Ishikawa (cell line): ENCODE results near the gene CMTM3.

Experiments used
- CREB1 ChIP-seq: IDR thresholded peaks from 2 replicates; pipeline ENCODE4 v1.6.1; 2012; ENCODE audit warnings: low read depth
- EGR1 ChIP-seq: IDR thresholded peaks from 2 replicates; pipeline ENCODE4 v1.6.1; 2012
- EP300 ChIP-seq: IDR thresholded peaks from 2 replicates; pipeline ENCODE4 v1.6.1; 2012; ENCODE audit warnings: borderline replicate concordance
- FOXM1 ChIP-seq: IDR thresholded peaks from 2 replicates; pipeline ENCODE4 v1.6.1; 2012; ENCODE audit warnings: low read depth, borderline replicate concordance
- RAD21 ChIP-seq: IDR thresholded peaks from 2 replicates; pipeline ENCODE4 v1.6.1; 2012; ENCODE audit warnings: low read depth
- TAF1 ChIP-seq: IDR thresholded peaks from 2 replicates; pipeline ENCODE4 v1.6.1; 2012; ENCODE audit warnings: low read depth, mild to moderate bottlenecking
- YY1 ChIP-seq: IDR thresholded peaks from 2 replicates; pipeline ENCODE4 v1.6.1; 2012; ENCODE audit warnings: low read depth
- TF ChIP-seq, protein P1 (sequence below): IDR thresholded peaks from 2 replicates; pipeline ENCODE4 v1.6.1; 2012

DNA sequence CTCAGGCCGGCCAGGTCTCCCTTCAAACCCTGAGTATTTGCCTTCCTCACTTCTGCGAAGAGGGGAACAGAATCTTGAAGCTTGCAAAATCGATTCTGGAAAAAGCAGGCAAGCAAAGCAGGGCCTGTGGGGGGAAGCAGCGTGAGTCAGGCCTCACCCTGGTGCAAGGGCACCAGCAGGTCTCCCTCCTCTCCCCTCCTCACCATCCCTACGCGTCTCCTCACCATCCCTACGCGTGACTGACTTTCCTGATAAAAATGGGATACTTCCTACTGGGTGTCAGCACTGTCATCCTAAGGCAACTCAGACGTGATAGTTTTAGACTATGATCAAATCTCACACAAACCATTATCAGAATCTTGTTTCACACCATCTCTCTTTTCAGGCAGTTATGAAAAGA, 12.1 kb downstream of the CMTM3 start:
- TF ChIP-seq YY1: no peak
- TF ChIP-seq CREB1: no peak
- no peak for TF ChIP-seq TAF1
- TF ChIP-seq, protein P1, sequence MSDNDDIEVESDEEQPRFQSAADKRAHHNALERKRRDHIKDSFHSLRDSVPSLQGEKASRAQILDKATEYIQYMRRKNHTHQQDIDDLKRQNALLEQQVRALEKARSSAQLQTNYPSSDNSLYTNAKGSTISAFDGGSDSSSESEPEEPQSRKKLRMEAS: no peak
- TF ChIP-seq FOXM1: no peak
- TF ChIP-seq EP300: no peak
- no peak for TF ChIP-seq EGR1
- TF ChIP-seq RAD21: no peak
